HG03108 (cell line): Measurements from ENCODE around the gene PCNX2.

Experiments used
- ATAC-seq: cut with Tn5 transposase; IDR thresholded peaks from one replicate; pipeline ENCODE4 v1.9.1; 2021; ENCODE audit warnings: moderate library complexity; ENCODE audit not compliant: unreplicated experiment

The PCNX2 gene

DNA sequence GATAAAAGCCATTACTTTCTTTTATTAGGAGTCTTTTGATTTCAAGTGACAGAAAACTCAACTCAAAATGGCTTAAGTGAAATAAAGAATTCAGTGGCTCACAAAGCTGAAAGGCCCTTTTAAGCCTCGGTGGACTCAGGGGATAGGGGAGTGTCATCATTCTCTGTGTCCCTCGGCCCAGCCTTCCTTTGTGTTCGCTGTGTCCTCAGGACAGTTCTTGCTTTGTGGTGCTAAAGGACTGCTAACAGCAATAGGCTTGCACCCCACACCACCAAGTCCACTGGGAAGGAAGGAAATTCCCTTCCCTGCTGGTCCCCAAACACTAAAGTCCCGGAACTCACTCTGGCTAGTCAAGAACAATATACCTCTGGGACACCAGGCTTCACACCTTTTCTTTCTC lies 216.0 kb downstream of the PCNX2 start:
- ATAC-seq: no peak

DNA sequence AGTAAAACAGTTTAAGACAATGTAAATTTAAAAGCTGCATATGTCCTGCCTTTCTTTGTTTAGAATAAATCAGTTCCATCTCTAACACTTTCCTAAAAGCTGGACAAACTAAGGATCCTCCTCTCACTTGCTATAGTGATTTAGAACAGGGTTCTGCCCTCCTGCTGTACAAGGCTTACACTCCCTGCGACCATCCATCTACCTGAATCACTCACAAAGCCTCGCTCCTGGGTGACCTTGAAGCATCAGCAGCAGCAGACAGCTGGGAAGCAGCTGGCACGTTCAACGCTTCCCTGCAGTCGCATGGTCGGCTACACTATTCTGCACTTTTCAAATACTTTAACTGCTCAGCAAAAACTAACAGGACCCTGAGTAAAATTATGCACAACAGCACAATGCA lies 217.1 kb downstream of the PCNX2 start:
- ATAC-seq: no peak

DNA sequence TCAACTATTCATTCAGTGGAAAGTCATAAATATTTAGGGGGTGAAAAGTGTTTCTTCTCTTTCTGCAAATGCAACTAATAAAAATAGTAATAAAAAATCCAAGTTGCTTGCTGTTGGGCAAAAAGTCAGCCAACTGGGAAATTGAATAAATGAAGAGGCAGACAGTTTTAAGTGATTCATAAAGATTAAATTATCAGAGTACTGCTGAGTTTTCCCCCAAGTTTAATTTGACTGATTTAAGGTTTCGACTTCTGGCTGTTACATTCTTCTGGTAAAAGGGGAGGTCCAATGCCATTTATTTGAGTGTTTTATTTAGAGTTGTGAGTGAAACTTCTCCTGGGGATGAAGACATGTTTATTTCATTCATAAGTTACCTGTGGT lies 219.6 kb downstream of the PCNX2 start:
- ATAC-seq: no peak

DNA sequence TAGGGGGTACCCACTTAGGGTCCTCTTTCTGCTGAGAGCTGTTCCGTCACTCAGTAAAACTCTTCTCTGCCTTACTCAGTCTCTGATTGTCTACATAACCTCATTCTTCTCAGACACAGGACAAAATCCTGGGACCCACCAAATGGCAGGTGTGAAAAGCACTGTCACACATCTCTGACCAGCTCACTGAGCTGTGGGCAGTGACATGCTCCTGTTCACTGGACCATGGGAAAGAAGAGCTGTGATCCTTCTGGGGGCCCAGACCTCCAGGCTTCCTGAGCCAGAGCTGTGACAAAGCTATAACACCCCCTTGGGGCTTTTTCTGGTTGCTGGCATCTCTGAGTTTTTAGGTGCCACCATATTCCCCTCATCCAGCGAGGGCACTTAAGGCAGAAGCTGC lies 229.4 kb downstream of the PCNX2 start:
- no peak for ATAC-seq

DNA sequence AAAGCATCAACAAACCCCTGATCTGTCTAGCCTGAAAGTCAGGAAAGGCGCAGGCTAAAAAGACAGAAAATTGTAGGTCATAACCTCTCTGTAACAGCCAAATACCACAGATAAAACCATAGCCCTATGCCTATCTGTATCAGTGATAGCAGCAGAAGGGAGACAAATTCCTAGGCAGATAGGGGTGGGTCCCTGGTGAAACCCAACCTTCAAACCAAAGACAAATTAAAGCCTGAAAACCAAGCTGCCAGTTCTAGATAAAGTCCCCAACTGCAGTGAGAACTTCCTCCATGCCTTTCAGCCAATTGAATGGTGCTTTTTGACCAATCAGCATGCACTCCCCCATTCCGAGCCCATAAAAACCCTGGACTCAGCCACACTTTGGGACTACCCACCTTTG lies 229.8 kb downstream of the PCNX2 start:
- no peak for ATAC-seq

DNA sequence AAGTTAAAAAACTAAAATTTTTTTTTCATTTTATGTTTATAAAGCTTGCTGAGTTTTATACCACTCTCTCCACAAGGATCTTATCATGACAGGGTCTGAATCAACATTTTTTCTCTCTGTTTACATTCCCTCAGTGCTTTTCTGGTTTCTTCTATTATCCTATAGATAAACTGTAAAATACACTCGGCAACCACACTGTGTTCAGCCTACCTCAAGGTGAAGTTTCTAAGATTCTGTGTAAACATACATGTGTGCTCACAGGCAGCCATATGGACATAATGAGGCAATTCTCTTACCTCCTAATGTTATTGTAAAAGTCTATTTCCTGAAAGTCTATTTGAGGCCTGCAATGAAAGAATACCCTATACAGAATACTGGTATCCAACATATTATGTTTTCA lies 230.5 kb downstream of the PCNX2 start:
- ATAC-seq: no peak

DNA sequence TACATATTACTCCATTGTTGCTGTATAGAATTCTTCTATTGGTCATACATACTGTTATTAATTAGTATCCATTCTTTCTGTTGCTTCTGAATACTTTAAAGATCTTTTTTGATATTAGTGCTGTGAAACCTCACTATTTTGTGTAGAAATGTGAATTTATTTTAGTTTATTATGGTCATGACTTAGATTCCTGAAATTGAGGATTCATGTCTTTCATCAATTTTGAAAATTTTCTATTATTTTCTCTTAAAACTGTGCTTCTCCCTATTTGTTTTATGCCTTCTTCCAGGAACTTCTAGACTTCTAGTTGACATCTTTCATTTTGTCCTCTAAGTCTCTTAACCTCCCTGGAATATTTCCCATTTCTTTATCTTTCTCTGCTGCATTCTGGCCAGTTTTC lies 232.1 kb downstream of the PCNX2 start:
- no peak for ATAC-seq

DNA sequence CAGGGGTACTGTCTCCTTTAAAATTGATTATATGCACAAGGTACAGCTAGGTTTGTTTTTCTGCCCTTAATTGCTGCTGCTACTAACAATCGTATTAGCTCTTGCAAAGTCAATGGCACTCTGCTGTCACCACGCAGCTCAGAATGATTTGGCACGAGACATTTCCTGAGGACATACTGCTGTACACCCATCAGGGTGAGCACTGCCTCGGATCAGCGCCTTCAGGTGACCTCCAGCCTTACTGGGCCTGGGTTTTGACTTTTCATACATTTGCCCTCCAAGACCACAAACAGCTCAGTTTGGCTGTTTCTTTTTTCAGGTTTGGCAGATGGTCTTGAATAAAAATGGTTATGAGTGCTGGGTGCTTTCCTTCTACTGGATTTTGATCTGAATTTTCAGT lies 234.3 kb downstream of the PCNX2 start:
- ATAC-seq: no peak

DNA sequence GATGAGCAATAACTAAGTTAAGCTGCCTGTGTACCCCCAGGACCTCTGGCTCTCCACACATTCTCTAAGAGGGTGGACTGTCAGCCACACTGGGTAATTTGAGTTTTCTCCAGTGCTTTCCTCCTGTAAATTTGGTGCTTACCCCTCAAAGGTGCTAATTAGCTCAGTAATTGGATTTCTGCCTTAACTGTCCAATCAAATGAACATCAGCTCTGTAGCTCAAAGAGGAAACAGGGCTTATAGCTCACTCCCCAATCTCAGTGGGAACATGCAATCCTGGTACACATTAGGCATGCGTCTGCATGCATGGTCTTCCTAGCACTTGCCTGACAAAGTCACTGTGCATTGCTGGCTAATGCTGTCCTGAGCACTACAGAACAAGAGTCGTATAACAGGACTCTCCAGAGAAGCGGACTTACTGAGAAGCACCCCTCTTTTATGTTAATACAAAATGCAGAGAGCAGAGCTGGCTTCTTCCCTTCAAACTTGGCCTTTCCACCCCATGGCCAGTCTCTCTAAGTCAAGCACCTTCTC lies 235.0 kb downstream of the PCNX2 start:
- ATAC-seq: no peak

DNA sequence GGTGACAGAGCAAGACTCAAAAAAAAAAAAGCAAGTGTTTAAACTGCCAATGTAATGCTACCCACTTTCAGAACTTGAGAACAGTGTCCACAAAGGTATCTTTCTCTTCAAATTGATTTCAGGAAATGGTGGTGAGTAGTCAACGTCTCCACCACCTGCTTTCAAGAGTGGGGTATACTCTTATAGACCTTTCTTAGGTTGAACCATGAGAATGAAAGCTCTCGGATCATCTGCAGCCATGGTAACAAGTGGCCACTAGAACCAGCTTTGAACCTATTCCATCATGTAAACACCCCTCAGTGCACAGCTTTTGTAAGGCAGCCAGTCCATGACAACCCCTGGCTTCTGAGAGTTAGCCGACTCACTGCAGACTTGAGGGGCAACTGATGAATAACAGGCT lies 237.7 kb downstream of the PCNX2 start:
- no peak for ATAC-seq

DNA sequence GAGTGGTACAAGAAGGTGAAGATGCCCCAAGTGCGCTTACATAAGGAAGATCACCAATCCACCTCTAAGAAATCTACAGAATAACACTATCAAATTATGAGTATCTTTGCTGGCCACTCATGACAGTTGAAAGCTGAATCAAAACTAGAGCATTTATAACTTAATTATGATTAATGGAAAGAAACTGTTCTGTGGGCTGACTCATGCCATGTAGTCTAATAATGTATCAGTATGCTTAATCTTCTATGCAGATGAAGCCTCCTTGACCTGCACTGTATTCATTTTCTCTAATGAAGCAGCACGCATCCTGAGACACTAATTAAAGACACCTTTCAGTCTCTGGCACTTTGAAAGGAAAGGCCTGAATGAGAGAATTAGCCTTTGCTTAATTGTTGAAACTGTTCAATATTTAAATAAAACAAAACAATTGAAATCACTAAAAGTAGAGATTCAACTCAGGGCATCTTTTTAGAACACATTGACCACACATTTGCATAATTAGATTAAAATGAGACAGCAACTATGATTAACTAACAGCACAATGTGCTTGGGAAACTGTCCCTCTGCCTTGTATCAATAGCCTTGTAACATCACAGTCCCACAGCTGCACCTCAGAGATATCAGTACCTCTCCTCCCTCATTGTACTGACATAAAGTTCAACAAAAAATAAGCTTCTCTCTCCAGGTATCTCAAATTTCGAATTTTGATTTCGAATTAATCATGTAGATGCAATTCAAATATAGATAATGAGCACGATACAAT lies 239.5 kb downstream of the PCNX2 start:
- no peak for ATAC-seq

DNA sequence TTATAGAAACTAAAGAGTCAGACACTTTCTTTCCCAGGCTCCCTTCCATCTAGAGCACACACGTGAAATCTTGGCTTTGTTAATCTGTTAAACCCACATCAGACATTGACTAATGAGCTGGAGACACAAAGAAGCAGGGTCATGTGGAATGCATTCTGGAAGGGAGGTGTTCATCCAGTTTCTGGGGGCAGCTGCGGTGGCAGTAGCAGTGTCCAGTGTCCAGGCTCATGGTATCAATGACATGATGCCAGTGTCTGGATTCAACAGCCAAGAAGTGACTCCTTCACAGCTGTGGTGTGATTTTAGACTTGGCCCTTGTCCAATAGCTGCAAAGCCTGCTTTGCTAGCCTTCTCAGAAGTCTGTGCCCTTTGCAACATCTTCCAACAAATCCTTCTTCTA lies 249.9 kb downstream of the PCNX2 start:
- no peak for ATAC-seq

DNA sequence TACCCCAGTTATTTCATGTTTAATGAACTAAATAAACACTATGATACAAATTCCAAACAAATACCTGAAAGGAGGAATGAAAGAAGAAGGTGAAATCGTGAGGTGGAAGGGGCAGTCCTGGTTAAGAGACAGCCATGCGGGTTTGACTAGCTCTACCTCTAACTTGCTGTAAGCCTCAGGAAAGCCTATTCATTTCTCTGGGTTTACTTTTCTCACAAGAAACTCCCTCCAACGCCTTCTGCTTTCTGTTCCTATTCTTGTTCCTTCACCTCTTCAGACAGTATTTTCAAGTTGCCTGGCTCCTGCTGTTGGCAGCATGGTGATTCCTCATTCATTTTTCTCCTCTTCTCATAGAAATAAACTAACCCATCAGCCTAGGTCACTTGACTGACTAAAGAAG lies 252.7 kb downstream of the PCNX2 start:
- no peak for ATAC-seq

DNA sequence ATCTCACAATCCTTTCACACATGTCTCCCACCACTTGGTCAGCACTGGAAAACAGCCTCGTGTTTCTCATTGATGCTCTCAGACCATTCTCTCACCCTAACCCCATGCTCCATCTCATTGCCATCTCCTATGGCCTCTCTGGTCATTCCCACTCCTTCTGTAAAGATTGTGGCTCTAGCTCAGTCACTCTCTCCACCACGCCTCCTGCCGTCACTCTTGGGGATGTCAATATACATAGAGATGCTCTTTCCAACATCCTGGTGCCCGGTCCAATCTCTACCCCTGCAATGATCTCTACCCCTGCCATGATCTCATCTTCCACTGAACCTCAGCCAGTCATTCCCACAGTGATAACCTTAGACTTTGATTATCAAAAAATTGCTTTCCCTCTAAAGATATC lies 255.0 kb downstream of the PCNX2 start:
- no peak for ATAC-seq

DNA sequence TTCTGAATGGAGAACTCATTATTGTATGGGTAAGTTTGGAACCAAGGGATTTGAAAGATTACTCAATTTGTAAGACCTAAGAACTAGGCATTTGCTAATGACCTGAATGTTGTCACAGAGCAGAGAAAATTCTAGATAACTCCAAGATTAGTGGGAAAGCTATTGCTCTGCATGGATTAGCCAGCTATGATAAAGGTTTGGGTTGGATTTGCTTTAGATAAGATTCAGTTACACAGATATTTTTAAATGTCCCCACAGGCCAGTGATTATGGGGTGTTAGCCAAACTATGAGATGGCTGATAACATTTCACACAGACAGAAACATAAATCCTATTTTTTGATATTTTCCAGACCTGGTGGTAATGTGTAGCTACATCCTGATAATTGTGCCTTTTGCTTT lies 256.9 kb downstream of the PCNX2 start:
- ATAC-seq: no peak

DNA sequence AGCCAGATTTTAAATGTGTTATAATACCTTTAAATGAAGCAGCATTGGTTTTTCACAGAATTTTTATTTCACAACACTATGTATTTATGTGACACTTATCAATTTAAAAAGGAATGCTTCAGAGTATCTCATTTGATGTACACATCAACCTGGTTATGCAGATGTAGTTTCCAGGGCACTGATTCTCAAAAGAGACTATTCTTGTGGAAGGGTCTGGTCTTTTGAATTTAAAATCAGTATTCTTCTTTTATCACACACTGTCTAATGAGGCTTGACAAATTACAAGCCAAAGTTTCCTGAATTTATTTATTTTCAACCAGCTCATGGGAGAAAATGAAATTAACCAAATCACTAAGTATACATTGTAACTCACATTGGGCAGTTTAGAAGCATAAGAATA lies 257.7 kb downstream of the PCNX2 start:
- no peak for ATAC-seq

DNA sequence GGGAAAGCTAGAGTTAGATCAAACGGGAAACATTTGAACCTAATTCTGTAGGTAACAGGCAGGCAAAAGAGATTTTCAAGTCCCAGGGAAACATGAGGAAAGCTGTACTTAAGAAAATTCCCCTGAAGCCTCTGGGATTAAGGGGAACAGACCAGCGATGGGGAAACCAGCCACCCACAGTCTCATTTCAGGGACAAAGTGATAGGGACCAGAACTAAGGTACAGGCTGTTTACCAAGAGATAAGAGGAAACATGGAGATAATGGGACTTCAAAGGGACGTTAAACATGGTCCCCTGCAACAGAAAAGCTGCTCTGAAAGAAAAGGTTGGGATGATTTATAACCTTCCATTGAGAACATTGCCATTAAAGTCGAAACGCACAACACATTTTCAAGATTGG lies 260.7 kb downstream of the PCNX2 start:
- ATAC-seq: no peak

DNA sequence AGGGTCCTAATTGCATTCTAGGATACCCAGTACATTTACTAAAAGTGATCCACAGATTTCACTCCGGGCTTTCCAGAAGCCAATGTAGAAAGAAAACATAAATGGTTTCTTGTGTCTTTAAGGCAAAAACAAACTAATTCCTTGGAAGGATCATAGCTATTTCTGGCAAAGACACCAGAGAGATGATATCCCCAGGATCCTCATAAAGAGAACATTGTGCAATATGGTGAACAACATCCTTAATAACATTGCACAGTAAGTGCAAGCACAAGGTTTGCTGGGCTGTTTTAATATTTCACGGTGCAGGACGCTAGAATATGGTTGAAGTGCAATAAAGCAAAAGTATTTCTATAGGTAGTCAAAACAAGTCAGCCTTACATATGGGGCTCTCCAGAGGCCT lies 262.2 kb downstream of the PCNX2 start:
- no peak for ATAC-seq

DNA sequence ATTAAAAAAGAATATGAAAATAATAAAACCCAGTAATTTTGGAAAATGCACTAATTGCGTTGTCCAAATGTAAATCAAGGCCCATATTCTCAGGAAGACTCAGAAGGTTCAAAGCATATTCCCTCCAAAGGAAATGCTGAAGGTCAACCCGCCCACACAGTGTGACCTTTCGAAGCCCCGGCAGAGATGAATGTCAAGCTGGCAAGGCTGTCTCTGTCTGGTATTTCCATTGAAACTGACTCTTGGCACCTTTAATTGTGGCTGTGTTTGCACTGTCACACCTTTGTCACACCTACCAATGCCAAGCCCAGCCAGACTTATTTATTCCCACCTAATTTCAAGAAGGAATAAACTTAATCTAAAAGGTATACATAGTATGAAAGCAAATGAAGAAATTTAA lies 262.6 kb downstream of the PCNX2 start:
- ATAC-seq: no peak

DNA sequence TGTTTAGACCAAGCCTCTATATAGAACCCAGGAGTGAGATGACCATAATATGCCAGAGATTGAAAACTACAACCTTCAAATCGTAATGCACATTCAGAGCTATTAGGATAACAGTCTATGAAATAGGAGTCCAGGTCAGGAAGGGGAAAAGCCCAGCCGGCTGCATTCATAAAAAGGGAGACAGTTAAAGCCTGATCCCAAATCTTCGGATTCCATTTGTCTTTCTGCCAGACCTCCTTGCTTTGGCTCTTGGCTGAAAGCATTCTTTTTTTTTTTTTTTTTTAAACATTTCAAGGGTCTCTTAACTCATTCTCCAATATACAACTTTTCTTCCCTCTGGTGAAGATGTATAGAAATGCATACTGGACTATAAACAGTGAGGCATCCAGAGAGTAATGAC lies 264.0 kb downstream of the PCNX2 start:
- no peak for ATAC-seq

DNA sequence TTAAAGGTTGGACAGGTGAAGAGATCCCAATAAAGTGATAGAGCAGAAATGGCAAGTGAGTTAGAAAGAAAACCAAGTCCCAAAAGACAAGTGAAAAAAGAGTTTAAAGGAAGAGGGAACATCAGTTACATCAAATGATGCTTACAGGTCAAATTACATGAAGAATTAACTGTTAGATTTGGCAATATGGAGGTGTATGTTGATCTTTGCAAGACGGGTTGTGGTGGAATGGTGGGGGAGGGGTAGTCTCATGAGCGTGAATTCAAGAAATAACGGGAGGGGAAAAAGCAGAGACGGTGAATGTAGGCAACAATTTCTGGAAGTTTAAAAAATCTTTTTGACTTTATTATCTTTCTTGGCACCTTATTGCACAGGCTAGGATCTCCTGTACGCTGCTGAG lies 268.5 kb downstream of the PCNX2 start:
- ATAC-seq: no peak

DNA sequence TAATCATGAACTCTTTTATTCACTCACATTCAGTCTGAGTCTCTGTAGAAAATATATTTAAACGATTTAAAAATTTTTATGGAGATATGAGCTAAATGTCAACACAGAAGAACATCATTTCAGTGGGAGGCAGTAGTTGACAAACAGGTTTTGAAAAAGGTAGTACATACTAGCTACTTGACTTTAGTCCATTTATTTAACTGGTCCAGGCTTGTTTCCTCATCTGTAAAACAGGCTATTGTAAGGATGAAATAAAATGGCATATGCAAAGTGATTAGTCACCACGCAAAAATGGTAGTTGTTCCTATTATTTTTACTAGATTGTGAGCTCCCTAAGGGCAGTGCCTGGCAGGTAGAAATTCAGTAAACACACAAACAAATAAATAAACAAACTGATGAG lies 270.0 kb downstream of the PCNX2 start:
- ATAC-seq: no peak

DNA sequence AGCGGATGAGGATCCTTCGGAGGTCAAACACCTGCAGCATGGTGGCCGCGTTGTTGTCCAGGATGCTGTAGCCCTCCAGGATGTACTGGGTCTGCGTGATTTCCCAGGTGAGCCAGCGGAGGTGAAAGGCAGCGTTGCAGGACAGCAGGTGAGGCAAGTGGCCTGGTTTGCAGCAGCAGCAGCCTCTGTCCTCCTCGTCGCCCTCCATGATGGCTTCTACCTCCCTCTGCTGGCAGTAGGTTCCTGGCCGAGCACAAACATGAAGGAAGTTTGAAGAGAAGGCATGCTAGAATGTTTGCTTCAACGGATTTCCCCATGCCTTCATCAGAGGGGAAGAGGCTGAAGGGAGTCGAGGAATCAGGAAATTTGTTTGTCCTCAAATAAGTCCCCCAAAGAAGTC lies 270.4 kb downstream of the PCNX2 start:
- ATAC-seq: no peak
